Right forelimb (tissue), 1 donor: ENCODE measurements around the gene ZC3H7A.
"Not testable (repeated sequence)": the region's sequence is repeated elsewhere in the genome, so short reads cannot be mapped to it uniquely, and the experiment has no call there.

Experiments used
- DNase-seq: peaks from one replicate; pipeline ENCODE4 v3.0.0-alpha.2; 2018

ZC3H7A gene

DNA sequence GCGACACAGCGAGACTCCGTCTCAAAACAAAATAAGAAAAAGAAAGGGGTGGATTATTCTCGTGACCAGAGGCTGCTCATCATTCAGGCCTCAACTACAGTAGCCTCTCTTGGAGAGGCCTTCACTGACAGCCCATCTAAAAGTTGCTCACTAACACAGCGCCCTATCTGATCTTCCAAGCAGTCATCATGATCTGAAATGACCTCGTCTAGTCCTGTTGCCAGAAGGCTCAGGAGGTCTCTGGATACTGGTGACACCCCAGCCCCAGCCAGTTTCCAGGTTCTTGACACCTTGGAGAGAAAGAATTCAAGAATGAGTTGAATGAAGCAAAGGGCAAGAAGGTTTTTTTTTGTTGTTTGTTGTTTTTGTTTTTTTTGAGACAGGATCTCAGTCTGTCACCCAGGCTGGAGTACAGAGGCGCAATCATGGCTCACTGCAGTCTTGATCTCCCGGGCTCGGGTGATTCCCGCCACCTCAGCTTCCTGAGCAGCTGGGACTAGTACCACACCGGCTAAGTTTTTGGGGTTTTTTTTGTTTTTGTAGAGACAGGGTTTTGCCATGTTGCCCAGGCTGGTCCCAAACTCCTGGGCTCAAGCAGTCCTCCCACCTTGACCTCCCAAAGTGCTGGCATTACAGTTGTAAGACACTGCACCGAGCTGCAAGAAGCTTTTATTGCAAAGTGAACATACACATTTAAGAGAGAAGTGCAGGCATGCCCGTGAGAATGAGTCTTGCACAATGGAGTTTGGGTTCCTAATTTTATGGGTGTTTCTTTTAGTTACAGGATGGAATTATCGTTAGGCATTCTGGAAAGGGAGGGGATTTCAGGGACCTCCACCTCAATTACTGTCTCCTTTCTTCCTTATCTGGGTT is 2.7 kb upstream of the ZC3H7A start:
- DNase-seq, result no peak

DNA sequence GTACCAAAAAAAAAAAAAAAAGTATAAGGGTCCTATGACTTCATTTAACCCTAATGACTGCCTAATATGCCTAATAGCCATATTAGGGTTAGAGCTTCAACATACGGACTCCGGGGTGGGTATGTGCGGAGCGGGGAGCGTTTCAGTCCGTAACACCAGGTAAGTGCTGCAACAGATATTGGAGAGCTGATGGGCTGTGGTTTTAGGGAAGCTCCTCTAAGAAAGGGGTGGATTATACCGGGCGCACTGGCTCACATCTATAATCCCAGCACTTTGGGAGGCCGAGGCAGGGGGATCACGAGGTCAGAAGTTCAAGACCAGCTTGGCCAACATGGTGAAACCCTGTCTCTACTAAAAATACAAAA is 1.9 kb upstream of the ZC3H7A start:
- DNase-seq, result no peak

- no peak for DNase-seq
These were observed 870 bp upstream of the ZC3H7A start for GRCh38 chr16:11797957-11798299.

DNA sequence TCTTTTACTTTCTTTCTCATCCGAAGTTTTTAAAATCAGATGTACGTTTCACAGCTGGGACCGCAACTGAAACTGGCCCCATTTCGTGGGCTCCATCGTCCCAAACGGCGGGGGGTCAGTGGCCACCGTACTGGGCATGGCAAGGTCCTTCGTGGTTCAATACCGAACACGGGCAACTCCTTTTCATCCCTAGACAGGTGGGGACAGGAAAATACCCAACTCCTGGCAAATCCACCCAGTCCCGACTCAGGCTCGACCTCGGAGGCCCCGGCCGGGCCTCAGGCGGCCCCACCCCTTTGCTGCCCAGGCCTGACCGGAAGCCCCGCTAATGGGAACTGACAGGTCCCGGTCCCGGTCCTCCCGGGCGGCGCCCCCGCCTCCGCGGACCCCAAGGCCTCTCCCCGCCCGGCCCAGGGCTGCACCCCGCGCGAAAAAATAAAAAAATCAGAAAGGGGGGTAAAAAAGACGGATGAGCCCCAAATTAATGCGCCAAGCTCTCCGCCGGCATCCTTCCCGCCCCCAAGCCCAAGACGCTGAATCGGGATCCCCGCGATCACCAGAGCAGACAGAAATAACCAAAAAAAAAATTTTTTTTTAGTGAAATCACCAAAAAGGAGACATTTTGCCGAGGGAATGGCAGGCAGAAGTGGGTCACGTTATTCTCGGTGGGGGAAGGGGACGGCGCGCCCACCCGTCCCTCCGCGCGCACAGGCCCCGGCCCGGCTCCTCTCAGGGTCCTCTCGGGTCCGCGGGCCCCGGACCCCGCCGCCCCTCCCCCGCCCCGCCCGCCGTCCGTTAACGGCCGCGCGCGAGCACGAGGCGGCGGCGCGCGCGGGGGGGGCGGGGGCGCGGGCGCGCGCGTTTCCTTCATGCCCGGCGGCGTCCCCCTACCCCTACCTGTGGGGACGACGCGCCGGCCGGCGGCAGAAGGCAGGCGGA is 562 bp downstream of the ZC3H7A start:
- DNase-seq, result peak; percentile 76

DNA sequence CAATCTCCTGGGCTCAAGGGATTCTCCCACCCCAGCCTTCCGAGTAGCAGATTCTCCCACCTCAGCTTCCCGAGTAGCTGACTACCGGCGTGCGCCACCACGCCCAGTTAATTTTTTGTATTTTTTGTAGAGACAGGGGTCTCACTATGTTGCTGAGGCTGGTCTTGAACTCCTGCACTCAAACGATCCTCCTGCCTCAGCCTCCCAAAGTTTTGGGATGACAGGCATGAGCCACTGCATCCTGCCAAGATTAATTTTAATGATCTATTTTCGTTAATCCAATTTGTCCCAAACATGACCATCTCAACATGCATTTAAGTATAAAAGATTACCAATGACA is 1.2 kb downstream of the ZC3H7A start:
- DNase-seq, result no peak

DNA sequence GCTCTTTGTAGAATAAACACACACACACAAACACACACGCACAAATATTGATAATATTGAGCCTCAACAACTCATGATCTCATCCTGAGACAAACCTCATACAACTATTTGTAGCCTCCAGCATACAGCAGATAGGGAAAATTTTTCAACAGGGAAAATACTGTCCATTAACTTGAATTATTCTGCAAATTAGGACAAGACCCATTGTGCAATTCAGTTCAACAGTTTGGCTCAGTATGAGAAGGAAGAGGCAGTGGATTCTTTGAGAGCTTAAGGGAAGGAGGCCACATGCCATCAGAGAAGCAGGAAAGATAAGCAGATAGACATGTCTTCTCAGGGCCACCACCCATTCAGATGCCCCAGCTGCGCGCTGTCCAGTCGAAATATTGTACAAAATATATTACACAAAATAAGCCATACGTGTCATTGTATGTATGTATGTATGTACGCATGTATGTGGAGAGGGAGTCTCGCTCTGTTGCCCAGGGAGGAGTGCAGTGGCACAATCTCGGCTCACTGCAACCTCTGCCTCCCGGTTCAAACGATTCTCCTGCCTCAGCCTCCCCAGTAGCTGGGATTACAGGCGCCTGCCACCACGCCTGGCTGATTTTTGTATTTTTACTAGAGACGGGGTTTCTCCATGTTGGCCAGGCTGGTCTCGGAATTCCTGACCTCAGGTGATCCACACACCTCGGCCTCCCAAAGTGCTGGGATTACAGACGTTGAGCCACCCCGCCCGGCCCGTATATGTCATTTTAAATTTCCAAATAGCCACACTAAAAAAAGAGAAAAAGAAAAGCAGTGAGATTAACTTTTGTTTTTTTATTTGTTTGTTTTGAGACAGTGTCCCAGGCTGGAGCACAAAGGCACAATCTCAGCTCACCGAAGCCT is 1.8 kb downstream of the ZC3H7A start:
- DNase-seq, result no peak

DNA sequence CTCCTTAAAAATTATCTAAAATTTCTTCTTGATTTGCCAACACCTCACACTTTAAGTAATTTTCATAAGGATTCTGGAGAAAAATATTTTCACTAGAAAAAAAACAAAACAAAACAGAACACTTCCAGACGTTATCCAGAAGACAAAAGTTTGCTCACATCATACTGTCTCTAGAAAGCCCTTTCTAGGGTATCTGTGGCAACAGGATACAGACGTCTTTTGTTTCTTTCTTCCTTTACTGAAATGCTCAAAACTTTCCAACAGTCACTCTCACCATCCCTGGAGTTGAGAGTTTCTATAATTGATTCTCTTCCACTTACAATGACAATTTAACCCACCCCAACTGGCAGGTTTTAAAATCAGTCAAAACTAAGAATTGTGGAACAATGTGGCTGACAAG is 2.6 kb downstream of the ZC3H7A start:
- DNase-seq, result no peak

GRCh38 chr16:11793840-11794239 is 3.2 kb downstream of the ZC3H7A start:
- no peak for DNase-seq

GRCh38 chr16:11792410-11793241 is 4.4 kb downstream of the ZC3H7A start:
- DNase-seq, result no peak

- DNase-seq, result no peak
These were observed 5.8 kb downstream of the ZC3H7A start for GRCh38 chr16:11791144-11791828.

DNA sequence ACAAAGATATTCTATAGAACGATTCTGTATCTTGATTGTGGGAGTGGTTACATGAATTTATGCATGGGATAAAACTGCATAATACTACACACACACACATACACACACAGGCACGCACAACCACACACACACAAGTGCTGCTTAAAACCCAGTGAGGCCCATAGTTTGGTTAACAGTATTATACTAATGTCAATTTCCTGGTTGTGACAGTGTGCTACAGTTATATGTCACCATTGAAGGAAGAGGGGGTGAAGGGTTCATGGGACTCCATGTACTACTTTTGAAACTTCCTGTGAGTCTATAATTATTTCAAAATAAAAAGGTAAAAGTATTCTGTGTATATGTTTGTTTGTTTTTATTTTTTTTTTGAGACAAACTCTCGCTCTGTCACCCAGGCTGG is 8.1 kb downstream of the ZC3H7A start:
- DNase-seq, result no peak

- DNase-seq, result not testable (repeated sequence)
These were observed 12.0 kb downstream of the ZC3H7A start for GRCh38 chr16:11784980-11785599.

DNA sequence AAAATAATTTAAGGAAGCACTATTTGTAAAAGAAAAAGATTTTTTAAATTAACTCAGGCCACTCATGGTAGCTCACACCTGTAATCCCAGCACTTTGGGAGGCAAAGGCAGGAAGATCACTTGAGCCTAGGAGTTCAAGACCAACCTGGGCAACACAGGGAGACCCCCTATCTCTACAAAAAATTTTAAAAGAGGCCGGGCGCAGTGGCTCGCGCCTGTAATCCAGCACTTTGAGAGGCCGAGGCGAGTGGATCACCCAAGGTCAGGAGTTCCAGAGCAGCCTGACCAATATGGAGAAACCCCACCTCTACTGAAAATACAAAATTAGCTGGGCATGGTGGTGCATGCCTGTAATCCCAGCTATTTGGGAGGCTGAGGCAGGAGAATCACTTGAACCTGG is 12.7 kb downstream of the ZC3H7A start:
- DNase-seq, result not testable (repeated sequence)

GRCh38 chr16:11784038-11784369 is 13.1 kb downstream of the ZC3H7A start:
- no peak for DNase-seq

GRCh38 chr16:11783319-11784037 is 13.6 kb downstream of the ZC3H7A start:
- DNase-seq, result no peak

DNA sequence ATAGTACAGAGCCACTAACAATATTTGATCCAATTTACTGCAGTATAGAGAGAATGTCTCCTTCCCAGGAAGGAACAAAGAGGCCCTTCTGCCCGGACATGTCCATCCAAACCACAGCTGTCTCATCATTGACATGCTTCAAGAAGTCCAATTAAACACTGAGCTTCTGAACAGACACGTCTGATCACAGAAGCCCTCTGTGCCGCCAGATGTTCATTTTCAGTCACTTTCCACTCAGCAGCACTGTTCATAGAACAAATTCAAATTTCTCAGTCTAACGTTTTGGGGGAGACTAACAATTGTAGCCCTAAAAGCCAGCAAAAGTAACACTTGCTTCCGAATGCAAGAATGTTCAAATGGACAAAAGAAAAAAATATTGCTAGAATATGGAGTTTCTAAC is 15.3 kb downstream of the ZC3H7A start:
- DNase-seq, result no peak

DNA sequence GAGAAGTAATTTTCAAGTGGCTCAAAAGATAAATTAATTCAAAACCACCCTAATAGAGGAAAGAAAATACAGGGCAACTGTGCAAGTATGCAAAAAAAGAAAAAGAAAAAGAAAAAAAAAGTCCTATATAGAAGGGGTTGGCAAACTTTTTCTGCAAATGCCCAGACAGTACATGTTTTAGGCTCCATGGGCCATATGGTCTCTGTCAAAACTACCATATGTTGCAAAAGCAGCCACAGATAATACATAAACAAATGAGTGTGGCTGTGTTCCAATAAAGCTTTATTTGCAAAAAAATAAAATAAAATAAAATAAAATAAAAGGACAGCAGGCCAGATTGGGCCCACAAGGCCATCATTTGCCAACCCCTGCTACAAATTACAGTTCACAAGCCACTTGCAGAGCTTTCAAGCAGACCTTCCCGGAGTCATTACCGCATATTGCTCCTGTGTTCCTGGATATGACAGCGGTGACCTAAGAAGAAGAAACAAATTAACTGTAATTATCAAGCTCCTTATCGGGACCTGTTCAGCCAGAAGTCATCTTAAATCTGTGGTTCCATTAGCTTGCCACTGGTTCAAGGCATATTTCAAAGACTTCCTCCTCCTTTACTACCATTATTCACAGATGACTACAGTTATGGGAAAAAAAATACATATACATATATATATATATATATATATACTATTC is 15.9 kb downstream of the ZC3H7A start:
- DNase-seq, result no peak

DNA sequence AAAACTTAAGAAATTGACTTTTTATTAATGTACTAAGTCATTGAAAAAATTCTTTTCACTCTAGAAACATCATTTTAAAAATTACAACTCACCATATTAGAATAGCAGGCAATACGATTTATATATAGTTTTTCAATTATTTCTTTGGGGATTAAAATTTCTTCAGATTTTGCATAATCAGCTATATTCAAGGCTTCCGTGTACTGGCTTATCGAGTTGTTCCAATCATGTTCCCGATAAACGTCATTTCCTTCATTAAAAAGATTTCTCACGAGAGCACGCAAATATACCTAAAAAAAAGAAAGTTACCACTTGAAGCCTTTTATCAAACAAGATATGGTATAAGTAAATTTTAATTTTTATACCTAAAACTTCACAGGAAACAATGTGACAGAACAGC is 18.0 kb downstream of the ZC3H7A start:
- DNase-seq, result no peak

- no peak for DNase-seq
These were observed 22.9 kb downstream of the ZC3H7A start for GRCh38 chr16:11774065-11774626.

- no peak for DNase-seq
These were observed 28.2 kb downstream of the ZC3H7A start for GRCh38 chr16:11768849-11769248.
